Nephron (organoid): ENCODE data around the gene RHOH.

Experiments used
- H3K27ac Mint-ChIP-seq, 3 experiments: 2 replicates each; pipeline ENCODE4 v1.8.0; 2020; ENCODE audit warnings: mixed read lengths in 3 of 3, mild to moderate bottlenecking in 2 of 3, moderate library complexity in 1 of 3
- H3K27me3 Mint-ChIP-seq: 2 replicates; pipeline ENCODE4 v1.8.0; 2021; ENCODE audit warnings: low read depth, mild to moderate bottlenecking, moderate library complexity, mixed read lengths
- H3K36me3 Mint-ChIP-seq: 2 replicates; pipeline ENCODE4 v1.8.0; 2020; ENCODE audit warnings: low read depth, mixed read lengths
- H3K4me1 Mint-ChIP-seq: 2 replicates; pipeline ENCODE4 v1.8.0; 2020; ENCODE audit warnings: mixed read lengths
- H3K4me3 Mint-ChIP-seq, 3 experiments: 2 replicates each; pipeline ENCODE4 v1.8.0; 2020; ENCODE audit warnings: mild to moderate bottlenecking in 3 of 3, mixed read lengths in 3 of 3, moderate library complexity in 2 of 3
- H3K9me3 Mint-ChIP-seq: 2 replicates; pipeline ENCODE4 v1.8.0; 2020; ENCODE audit warnings: mixed read lengths
- TF ChIP-seq, protein P1 (sequence below), 3 experiments: fragments of 200-600 bp; sonication (generic); IDR thresholded peaks; one replicate each; pipeline ENCODE4 v1.5.0; 2021; ENCODE audit warnings: antibody characterized with exemption in 3 of 3; ENCODE audit not compliant: unreplicated experiment in 3 of 3

RHOH gene

DNA sequence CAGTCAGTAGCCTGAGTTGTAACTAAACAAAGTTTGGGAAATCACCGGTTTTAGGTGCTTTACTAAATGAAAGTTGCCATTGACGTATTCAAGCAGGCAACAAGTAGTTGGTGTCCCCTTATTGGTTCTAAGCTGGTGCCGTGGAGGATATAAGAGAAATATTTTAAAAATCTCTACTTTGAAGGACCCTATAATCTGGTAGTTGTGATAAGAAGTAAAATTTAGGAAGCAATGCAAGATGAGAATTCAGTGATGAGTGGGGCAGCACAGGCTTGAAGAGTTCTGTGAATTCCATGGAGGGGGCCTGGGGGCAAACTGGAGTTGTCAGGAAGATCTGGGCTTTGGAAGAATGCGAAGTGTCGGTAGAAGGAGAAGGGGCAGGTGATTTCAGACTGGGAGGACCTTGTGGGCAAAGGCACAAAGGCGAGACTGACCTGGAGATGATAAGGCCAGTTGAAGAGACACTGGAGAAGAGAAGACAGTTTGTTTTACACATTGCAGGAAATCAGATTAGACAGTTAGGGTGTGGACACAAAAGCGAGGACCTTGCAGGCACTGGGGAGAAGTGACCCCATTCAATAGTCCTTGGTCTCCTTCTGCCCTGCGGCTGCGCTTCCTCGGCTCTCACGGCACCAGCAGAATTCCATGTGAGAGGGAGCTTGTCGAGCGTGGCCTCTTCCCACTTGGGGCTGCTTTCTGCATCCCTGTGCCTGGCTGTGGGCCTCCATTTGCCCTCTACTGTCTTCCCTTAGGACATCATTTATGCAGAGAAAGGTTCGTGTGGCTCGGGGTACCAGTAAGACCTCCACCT, 1.3 kb downstream of the RHOH start:
- peaks cover 18% of the 10 kb centered on the region for H3K27me3 Mint-ChIP-seq
- peak overlapping the region in 2 of 3 experiments; percentile 34 to 38 for H3K4me3 Mint-ChIP-seq
- no peaks in the 10 kb centered on the region for H3K9me3 Mint-ChIP-seq
- TF ChIP-seq, protein P1, sequence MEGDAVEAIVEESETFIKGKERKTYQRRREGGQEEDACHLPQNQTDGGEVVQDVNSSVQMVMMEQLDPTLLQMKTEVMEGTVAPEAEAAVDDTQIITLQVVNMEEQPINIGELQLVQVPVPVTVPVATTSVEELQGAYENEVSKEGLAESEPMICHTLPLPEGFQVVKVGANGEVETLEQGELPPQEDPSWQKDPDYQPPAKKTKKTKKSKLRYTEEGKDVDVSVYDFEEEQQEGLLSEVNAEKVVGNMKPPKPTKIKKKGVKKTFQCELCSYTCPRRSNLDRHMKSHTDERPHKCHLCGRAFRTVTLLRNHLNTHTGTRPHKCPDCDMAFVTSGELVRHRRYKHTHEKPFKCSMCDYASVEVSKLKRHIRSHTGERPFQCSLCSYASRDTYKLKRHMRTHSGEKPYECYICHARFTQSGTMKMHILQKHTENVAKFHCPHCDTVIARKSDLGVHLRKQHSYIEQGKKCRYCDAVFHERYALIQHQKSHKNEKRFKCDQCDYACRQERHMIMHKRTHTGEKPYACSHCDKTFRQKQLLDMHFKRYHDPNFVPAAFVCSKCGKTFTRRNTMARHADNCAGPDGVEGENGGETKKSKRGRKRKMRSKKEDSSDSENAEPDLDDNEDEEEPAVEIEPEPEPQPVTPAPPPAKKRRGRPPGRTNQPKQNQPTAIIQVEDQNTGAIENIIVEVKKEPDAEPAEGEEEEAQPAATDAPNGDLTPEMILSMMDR (IDR thresholded peaks at IDR 0.05; ENCODE audit: unreplicated experiment in 3 of 3), result no peak
- no peak overlapping the region for H3K27ac Mint-ChIP-seq
- peaks cover 3% of the 10 kb centered on the region for H3K4me1 Mint-ChIP-seq
- no peaks in the 10 kb centered on the region for H3K36me3 Mint-ChIP-seq

DNA sequence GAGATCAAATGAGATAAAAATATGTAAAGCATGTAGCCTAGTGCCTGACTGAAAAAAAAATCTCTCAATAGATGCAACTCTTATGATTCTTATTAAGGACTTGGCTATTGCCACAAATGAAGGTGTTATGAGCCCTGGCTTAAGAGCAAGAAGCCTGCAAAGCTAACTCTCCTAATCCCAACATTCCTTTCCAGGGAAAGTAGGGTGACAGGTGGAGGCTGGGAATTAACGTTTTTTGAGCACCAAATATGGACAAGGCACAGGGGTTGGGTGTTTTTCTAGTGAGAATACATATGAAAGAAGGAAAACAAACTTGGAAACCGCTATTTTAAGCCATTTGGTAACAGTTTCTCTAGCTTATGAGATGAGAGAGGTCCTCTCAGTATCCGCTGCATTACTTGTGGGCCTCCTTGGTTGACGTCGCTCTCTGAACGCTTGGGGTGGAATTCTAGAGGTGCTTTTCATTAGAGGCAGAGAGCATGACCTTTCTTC, 2.4 kb downstream of the RHOH start:
- TF ChIP-seq, protein P1 (IDR thresholded peaks at IDR 0.05; ENCODE audit: unreplicated experiment in 3 of 3), result no peak
- H3K27ac Mint-ChIP-seq, result no peak overlapping the region
- no peaks in the 10 kb centered on the region for H3K9me3 Mint-ChIP-seq
- H3K36me3 Mint-ChIP-seq, result no peaks in the 10 kb centered on the region
- peaks cover 3% of the 10 kb centered on the region for H3K4me1 Mint-ChIP-seq
- H3K4me3 Mint-ChIP-seq, result no peak overlapping the region
- H3K27me3 Mint-ChIP-seq, result peaks cover 15% of the 10 kb centered on the region

DNA sequence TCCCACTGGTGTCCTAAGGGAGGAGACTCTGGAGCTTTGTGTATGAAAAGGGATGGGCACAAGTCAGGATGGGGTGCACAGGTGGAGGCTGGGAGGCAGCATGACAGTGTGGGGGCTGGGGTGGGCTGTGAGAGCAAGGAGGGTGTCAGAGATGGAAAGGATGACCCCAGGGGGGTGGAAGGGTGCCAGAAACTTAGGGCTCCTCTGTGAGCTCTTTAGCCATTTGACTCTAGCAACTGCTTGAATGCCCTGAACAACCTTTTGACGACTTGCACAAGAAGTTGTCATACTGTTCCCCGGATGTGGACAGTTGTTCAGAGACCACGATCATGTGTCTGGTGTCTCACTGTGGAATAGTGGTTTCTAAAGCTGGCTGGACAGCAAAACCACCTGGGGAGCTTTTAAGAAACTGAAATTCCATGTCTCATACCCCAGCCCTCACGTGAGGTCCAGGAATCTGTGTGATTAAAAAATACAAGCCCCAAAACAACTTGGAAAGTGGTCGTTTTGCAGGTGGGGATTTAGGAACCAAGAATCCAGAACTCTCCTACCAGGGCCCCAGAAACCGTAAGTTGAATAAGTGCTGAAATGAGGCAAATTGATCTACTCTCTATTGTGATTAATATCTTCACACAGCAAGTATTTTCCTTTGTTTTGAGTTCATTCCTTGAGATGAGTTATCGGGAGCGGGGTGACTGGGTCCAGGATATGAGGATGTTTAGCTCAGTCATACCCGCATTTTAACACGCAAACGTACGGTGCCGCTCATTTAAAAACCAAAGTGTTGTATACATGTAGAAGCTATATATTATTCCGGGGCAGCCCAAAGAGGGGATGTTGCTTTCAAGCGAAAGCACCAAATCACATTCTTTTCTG, 3.4 kb downstream of the RHOH start:
- Mint-ChIP-seq H3K4me1 (peaks cover 3% of the 10 kb centered on the region), H3K9me3 (no peaks in the 10 kb centered on the region), H3K27me3 (peaks cover 15% of the 10 kb centered on the region), H3K27ac (no peak overlapping the region), H3K4me3 (no peak overlapping the region), H3K36me3 (no peaks in the 10 kb centered on the region)
- TF ChIP-seq, protein P1 (IDR thresholded peaks at IDR 0.05; ENCODE audit: unreplicated experiment in 3 of 3), result no peak

DNA sequence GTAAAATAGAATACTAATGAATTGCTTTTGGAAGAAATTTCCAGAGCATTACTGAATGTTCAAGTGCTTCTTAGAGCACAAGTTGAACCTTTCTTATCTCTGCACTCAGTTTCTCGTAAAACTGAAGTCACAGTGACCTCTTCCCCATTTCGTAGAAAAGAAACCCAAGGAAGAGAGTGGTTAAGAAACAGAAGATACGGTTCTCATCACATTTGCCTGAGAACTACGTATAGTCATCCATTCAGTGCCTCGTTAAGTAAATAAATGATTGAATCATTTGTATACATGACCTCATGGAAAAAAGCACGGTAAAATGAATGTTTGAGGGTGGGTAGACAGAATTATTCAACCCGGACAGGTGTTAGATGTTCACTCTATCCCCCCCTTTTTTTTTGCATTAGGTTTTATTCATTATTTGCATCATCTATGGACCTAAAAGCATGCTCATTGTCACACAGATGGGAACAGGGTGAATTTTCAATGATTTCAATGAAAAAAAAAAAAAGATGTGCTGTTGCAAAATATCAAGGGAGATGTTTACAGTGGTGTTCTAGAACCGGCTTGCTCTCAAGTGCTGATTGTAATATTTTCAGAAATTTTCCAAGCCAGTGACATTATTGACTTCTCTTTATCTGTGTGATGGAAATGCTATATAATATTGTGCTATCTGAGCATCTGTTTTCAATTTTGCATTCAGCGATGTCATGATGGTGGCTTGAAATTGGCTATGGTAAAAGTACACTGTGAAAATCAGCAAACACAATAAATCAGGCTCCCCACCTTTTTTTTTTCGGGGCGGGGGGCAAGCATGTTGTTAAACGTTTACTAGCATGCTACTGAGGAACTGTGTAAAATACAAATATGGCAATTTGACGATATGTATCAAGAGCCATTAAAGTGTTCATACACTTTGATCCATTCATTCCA, 4.3 kb downstream of the RHOH start:
- Mint-ChIP-seq H3K4me1 (peaks cover 3% of the 10 kb centered on the region), H3K9me3 (no peaks in the 10 kb centered on the region), H3K27me3 (peaks cover 17% of the 10 kb centered on the region), H3K36me3 (no peaks in the 10 kb centered on the region), H3K4me3 (no peak overlapping the region), H3K27ac (no peak overlapping the region)
- TF ChIP-seq, protein P1 (IDR thresholded peaks at IDR 0.05; ENCODE audit: unreplicated experiment in 3 of 3), result no peak

DNA sequence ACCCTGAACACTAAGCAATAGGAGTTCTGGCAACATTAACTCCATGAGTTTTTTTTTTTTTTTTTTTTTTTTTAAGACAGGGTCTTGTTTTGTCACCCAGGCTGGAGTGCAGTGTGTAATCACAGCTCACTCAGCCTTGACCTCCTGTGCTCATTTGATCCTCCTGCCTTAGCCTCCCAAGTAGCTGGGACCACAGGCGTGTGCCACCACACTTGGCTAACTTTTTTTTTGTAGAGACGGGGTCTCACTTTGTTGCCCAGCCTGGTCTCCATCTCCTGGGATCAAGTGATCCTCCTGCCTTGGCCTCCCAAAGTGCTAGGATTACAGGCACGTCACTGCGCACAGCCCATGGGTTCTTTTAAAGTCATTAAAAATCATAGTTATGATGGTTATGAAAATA, 5.1 kb downstream of the RHOH start:
- no peak overlapping the region for H3K27ac Mint-ChIP-seq
- H3K4me1 Mint-ChIP-seq, result no peaks in the 10 kb centered on the region
- H3K27me3 Mint-ChIP-seq, result peaks cover 18% of the 10 kb centered on the region
- no peaks in the 10 kb centered on the region for H3K9me3 Mint-ChIP-seq
- TF ChIP-seq, protein P1 (IDR thresholded peaks at IDR 0.05; ENCODE audit: unreplicated experiment in 3 of 3), result no peak
- H3K36me3 Mint-ChIP-seq, result no peaks in the 10 kb centered on the region
- no peak overlapping the region for H3K4me3 Mint-ChIP-seq
